OCI-LY3 (cell line): ENCODE measurements around the gene DOCK9.

ENCODE experiments used
- H2AFZ ChIP-seq: fragments of 200-600, 300-600 bp; shearing (Covaris generic); 2 replicates; pipeline ENCODE4 v1.6.0; 2014; ENCODE audit warnings: antibody characterized with exemption, low read depth, low read length
- H3K27ac ChIP-seq: fragments of 200-600, 300-600 bp; sonication (generic); 2 replicates; pipeline ENCODE4 v1.5.1; 2014; ENCODE audit warnings: mild to moderate bottlenecking, low read length, moderate library complexity, mixed read lengths
- H3K27me3 ChIP-seq: fragments of 200-600, 300-600 bp; sonication (generic); 2 replicates; pipeline ENCODE4 v1.6.1; 2014; ENCODE audit warnings: low read depth, low read length, mixed read lengths
- H3K36me3 ChIP-seq: fragments of 200-600, 300-600 bp; sonication (generic); replicated peaks from 2 replicates; pipeline ENCODE3; 2014; ENCODE audit warnings: low read depth, low read length, mixed read lengths
- H3K4me1 ChIP-seq: fragments of 300-600, 200-600 bp; sonication (generic); 2 replicates; pipeline ENCODE4 v1.6.1; 2014; ENCODE audit warnings: low read length, mixed read lengths
- H3K4me2 ChIP-seq: fragments of 200-600, 300-600 bp; sonication (generic); 2 replicates; pipeline ENCODE4 v1.6.1; 2014; ENCODE audit warnings: low read length, mixed read lengths
- H3K4me3 ChIP-seq: fragments of 300-600, 200-600 bp; sonication (generic); 2 replicates; pipeline ENCODE4 v1.5.1; 2014; ENCODE audit warnings: antibody characterized with exemption, mild to moderate bottlenecking, low read length, moderate library complexity
- H3K79me2 ChIP-seq: fragments of 300-600, 200-600 bp; shearing (Covaris generic); 2 replicates; pipeline ENCODE4 v1.6.1; 2014; ENCODE audit warnings: mild to moderate bottlenecking, low read length, mixed read lengths
- H3K9ac ChIP-seq: fragments of 300-600, 200-600 bp; shearing (Covaris generic); 2 replicates; pipeline ENCODE4 v1.6.0; 2014; ENCODE audit warnings: mild to moderate bottlenecking, low read length, moderate library complexity
- H3K9me3 ChIP-seq: fragments of 200-600, 300-600 bp; shearing (Covaris generic); 2 replicates; pipeline ENCODE4 v1.6.1; 2014; ENCODE audit warnings: low read length, mixed read lengths; ENCODE audit not compliant: insufficient read depth
- H4K20me1 ChIP-seq: fragments of 200-600, 300-600 bp; sonication (generic); 2 replicates; pipeline ENCODE4 v1.6.1; 2016; ENCODE audit warnings: low read length, mixed read lengths; ENCODE audit not compliant: insufficient read depth
- CTCF ChIP-seq: fragments of 200-600, 300-600 bp; sonication (generic); IDR thresholded peaks from 2 replicates; pipeline ENCODE4 v1.5.1; 2014; ENCODE audit warnings: antibody characterized with exemption, low read length, low read depth
- EZH2phosphoT487 ChIP-seq: fragments of 200-600 bp; shearing (Covaris generic); IDR thresholded peaks from 2 replicates; pipeline ENCODE4 v1.6.1; 2018; ENCODE audit warnings: antibody characterized with exemption, mixed run types, low read depth

DOCK9 gene

GRCh38 chr13:98988780-98989179, 10.9 kb upstream of the DOCK9 start:
- Histone ChIP-seq H4K20me1 (no peaks in the 10 kb centered on the region), H3K79me2 (no peaks in the 10 kb centered on the region), H3K27me3 (0 out of 2 replicates have a peak, but pooled peaks cover 2% of the 10 kb centered on the region), H2AFZ (no peak overlapping the region), H3K4me1 (peaks cover 20% of the 10 kb centered on the region), H3K36me3 (no peaks in the 10 kb centered on the region), H3K9ac (no peak overlapping the region), H3K4me2 (no peak overlapping the region), H3K9me3 (no peaks in the 10 kb centered on the region), H3K27ac (no peak overlapping the region), H3K4me3 (no peak overlapping the region)
- TF ChIP-seq CTCF = no peak
- no peak for TF ChIP-seq EZH2phosphoT487

GRCh38 chr13:98988277-98988676, 10.4 kb upstream of the DOCK9 start:
- Histone ChIP-seq H3K36me3 (no peaks in the 10 kb centered on the region), H3K9ac (no peak overlapping the region), H4K20me1 (no peaks in the 10 kb centered on the region), H3K4me2 (no peak overlapping the region), H3K27ac (no peak overlapping the region), H3K79me2 (no peaks in the 10 kb centered on the region), H3K9me3 (no peaks in the 10 kb centered on the region), H3K27me3 (0 out of 2 replicates have a peak, but pooled peaks cover 2% of the 10 kb centered on the region), H3K4me3 (no peak overlapping the region), H3K4me1 (peaks cover 20% of the 10 kb centered on the region), H2AFZ (no peak overlapping the region)
- TF ChIP-seq EZH2phosphoT487 (no peak), CTCF (no peak)

GRCh38 chr13:98987275-98987674, 9.4 kb upstream of the DOCK9 start:
- H3K79me2 ChIP-seq = no peaks in the 10 kb centered on the region
- H2AFZ ChIP-seq = no peak overlapping the region
- H3K9me3 ChIP-seq = no peaks in the 10 kb centered on the region
- no peak overlapping the region for H3K9ac ChIP-seq
- TF ChIP-seq CTCF (no peak), EZH2phosphoT487 (no peak)
- no peaks in the 10 kb centered on the region for H3K36me3 ChIP-seq
- no peak overlapping the region for H3K4me3 ChIP-seq
- H3K27me3 ChIP-seq = 0 out of 2 replicates have a peak, but pooled peaks cover 2% of the 10 kb centered on the region
- H4K20me1 ChIP-seq = no peaks in the 10 kb centered on the region
- no peak overlapping the region for H3K4me2 ChIP-seq
- peaks cover 20% of the 10 kb centered on the region for H3K4me1 ChIP-seq
- H3K27ac ChIP-seq = no peak overlapping the region

- Histone ChIP-seq H3K27me3 (0 out of 2 replicates have a peak, but pooled peaks cover 2% of the 10 kb centered on the region), H4K20me1 (no peaks in the 10 kb centered on the region), H3K9ac (no peak overlapping the region), H3K79me2 (no peaks in the 10 kb centered on the region), H3K36me3 (no peaks in the 10 kb centered on the region), H2AFZ (no peak overlapping the region), H3K4me3 (no peak overlapping the region), H3K4me1 (peaks cover 20% of the 10 kb centered on the region), H3K9me3 (no peaks in the 10 kb centered on the region), H3K4me2 (no peak overlapping the region), H3K27ac (no peak overlapping the region)
- TF ChIP-seq CTCF (no peak), EZH2phosphoT487 (no peak)
Measured at GRCh38 chr13:98986226-98986846, 8.5 kb upstream of the DOCK9 start.
